ENCODE results near the gene NTSR1.

GRCh38 chr20:62794007-62794724, 85.5 kb downstream of the NTSR1 start:
- TF ChIP-seq CTCF (conservative IDR thresholded peaks at IDR 0.05; ENCODE audit: low read length) (no peak), EZH2phosphoT487 (IDR thresholded peaks at IDR 0.05; ENCODE audit: borderline replicate concordance) (no peak)

All from Loucy (cell line).